Middle frontal gyrus (tissue), 1 donor: ENCODE results near the gene GSTM4.

Source experiments
- DNase-seq: peaks from one replicate; pipeline ENCODE4 v3.0.0-alpha.2; 2015; ENCODE audit warnings: low spot score; ENCODE audit errors: extremely low spot score

GSTM4 gene

GRCh38 chr1:109624201-109625010, 31.5 kb upstream of the GSTM4 start:
- no peak for DNase-seq

- no peak for DNase-seq
These were observed 30.7 kb upstream of the GSTM4 start for GRCh38 chr1:109625176-109625575.

GRCh38 chr1:109625601-109626560, 30.0 kb upstream of the GSTM4 start:
- DNase-seq: no peak

- no peak for DNase-seq
These were observed 29.1 kb upstream of the GSTM4 start for GRCh38 chr1:109626682-109627408.

GRCh38 chr1:109627692-109628399, 28.1 kb upstream of the GSTM4 start:
- no peak for DNase-seq

GRCh38 chr1:109628540-109629321, 27.2 kb upstream of the GSTM4 start:
- no peak for DNase-seq

GRCh38 chr1:109629372-109630030, 26.4 kb upstream of the GSTM4 start:
- DNase-seq: no peak

- no peak for DNase-seq
These were observed 25.6 kb upstream of the GSTM4 start for GRCh38 chr1:109630081-109630897.

- DNase-seq: no peak
These were observed 24.9 kb upstream of the GSTM4 start for GRCh38 chr1:109630898-109631512.

GRCh38 chr1:109631513-109632505, 24.1 kb upstream of the GSTM4 start:
- no peak for DNase-seq

- DNase-seq: no peak
These were observed 23.1 kb upstream of the GSTM4 start for GRCh38 chr1:109632671-109633346.

GRCh38 chr1:109634292-109634691, 21.6 kb upstream of the GSTM4 start:
- no peak for DNase-seq

GRCh38 chr1:109634771-109635750, 20.8 kb upstream of the GSTM4 start:
- DNase-seq: no peak

- DNase-seq: no peak
These were observed 20.1 kb upstream of the GSTM4 start for GRCh38 chr1:109635862-109636200.

- DNase-seq: no peak
These were observed 19.5 kb upstream of the GSTM4 start for GRCh38 chr1:109636201-109636952.
